ENCODE measurements around the gene RAB2B. TPM values are rescaled to one million over a fixed set of nuclear protein-coding genes. Genes with fewer than 3 reads are reported as not detected.

RAB2B gene
- total RNA-seq, 3 donors from 2014 or later = 18.9 to 29.1 (median 19.1) TPM

GRCh38 chr14:21498540-21499526 is 22.1 kb upstream of the RAB2B start:
- intact Hi-C loops (cut with DNase I, micrococcal nuclease) = loop anchor here in 1 of 2 donors (10.0 kb wide), 1 partner anchor 56 kb away; no protein-coding TSS in a partner anchor
- peak in 1 of 3 donors; percentile 56 for DNase-seq
- H3K4me1 ChIP-seq (ENCODE audit: low read depth) = no peaks in the 10 kb centered on the region
- H3K36me3 ChIP-seq (ENCODE audit: low read depth) = no peaks in the 10 kb centered on the region
- no peaks in the 10 kb centered on the region for H3K9me3 ChIP-seq
- ATAC-seq = peak; percentile 68
- no peak overlapping the region for H3K4me3 ChIP-seq
- no peak for TF ChIP-seq CTCF (IDR thresholded peaks at IDR 0.05)

- TF ChIP-seq CTCF (IDR thresholded peaks at IDR 0.05) = no peak
- ATAC-seq (no peak), DNase-seq (no peak)
- H3K36me3 ChIP-seq (ENCODE audit: low read depth) = no peaks in the 10 kb centered on the region
- intact Hi-C loops (cut with DNase I, micrococcal nuclease) = loop anchor here in 1 of 2 donors (10.0 kb wide), 1 partner anchor 58 kb away; no protein-coding TSS in a partner anchor
- H3K4me1 ChIP-seq (ENCODE audit: low read depth) = no peaks in the 10 kb centered on the region
- H3K9me3 ChIP-seq = no peaks in the 10 kb centered on the region
- no peak overlapping the region for H3K4me3 ChIP-seq
Observed at GRCh38 chr14:21496453-21496852, 19.7 kb upstream of the RAB2B start.

DNA sequence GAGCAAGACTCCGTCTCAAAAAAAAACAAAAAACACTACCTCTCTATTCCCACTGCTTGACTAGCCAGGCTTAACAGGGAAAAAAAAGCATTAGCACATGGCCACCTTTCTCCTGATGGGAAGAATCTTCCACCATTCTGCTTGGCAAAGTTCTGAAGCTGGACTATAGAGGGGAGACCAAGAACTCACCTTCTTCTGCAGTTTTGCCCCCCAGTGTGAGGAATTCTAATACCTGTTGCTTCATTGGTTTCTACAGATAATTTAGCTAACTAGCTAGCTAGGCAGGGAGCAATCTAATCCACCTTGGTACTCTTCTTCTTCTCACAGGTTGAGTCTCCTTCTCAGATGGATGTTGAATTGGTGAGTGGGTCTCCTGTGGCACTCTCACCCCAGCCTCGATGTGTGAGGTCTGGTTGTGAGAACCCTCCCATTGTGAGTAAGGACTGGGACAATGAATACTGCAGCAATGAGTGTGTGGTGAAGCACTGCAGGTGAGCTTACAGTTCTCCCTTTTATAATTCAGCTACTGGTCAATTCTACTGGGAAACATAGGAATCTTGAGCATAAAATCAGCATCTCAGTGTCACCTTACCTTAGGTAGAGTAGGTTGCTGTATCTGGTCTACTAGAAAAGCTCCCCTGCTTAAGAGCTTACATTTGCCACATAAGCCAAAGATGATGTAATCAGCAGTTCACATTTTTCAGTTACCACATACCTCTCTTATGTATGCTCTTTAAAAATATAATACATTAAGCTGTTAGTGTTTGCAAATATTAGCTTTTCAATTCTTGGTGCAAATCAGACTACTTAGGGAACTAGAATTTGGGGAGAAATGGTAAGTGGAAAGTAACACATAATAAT is 18.4 kb upstream of the RAB2B start:
- TF ChIP-seq CTCF (IDR thresholded peaks at IDR 0.05) = no peak
- Histone ChIP-seq H3K36me3 (ENCODE audit: low read depth) (peaks cover under 1% of the 10 kb centered on the region), H3K4me3 (no peak overlapping the region), H3K4me1 (ENCODE audit: low read depth) (no peaks in the 10 kb centered on the region), H3K9me3 (no peaks in the 10 kb centered on the region)
- DNase-seq = no peak
- no peak for ATAC-seq
- intact Hi-C loops (cut with DNase I, micrococcal nuclease) = loop anchor here in 1 of 2 donors (10.0 kb wide), 1 partner anchor 60 kb away; no protein-coding TSS in a partner anchor

- Histone ChIP-seq H3K36me3 (ENCODE audit: low read depth) (peaks cover 6% of the 10 kb centered on the region), H3K4me3 (no peak overlapping the region), H3K9me3 (no peaks in the 10 kb centered on the region), H3K4me1 (ENCODE audit: low read depth) (no peaks in the 10 kb centered on the region)
- DNase-seq (no peak), ATAC-seq (no peak)
- TF ChIP-seq CTCF (IDR thresholded peaks at IDR 0.05) = no peak
- intact Hi-C loops (cut with DNase I, micrococcal nuclease) = no loop called here
Observed at GRCh38 chr14:21486640-21487087, 9.9 kb upstream of the RAB2B start.

DNA sequence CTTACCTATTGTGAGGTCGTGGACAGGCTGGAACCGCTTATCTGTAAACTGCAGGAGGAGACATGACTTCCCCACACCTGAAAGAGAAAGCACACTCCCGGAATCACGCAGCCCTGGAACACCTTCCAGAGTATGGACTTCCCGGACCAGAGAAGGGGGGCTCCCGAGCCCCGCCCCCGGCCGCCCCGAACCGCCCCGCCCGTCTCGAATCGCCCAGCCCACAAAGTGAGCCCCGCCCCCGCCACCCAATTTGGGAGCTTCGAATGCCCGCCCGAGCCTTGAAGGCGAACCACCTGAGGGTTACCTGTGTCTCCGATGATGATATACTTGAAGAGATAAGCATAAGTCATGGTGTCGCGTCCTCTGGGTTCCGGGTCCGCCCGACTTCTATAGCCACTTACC is 235 bp downstream of the RAB2B start:
- TF ChIP-seq CTCF (IDR thresholded peaks at IDR 0.05) = no peak
- H3K4me3 ChIP-seq = peak overlapping the region; percentile 26
- DNase-seq (peak; percentile 94 to 95 (median 94)), ATAC-seq (peak; percentile 90)
- H3K9me3 ChIP-seq = no peaks in the 10 kb centered on the region
- H3K36me3 ChIP-seq (ENCODE audit: low read depth) = no peaks in the 10 kb centered on the region
- intact Hi-C loops (cut with DNase I, micrococcal nuclease) = no loop called here
- peaks cover 18% of the 10 kb centered on the region for H3K4me1 ChIP-seq (ENCODE audit: low read depth)

Measured in mucosa of descending colon (tissue), 3 donors.